AG08396 (cell line): ENCODE measurements around the gene AFDN.
A peak's percentile ranks its signal among the peaks of the same experiment; 100 is the strongest.

ENCODE experiments used
- DNase-seq: peaks from one replicate; pipeline ENCODE4 v3.0.0; 2012; ENCODE audit warnings: low spot score, mixed read lengths

The AFDN gene

DNA sequence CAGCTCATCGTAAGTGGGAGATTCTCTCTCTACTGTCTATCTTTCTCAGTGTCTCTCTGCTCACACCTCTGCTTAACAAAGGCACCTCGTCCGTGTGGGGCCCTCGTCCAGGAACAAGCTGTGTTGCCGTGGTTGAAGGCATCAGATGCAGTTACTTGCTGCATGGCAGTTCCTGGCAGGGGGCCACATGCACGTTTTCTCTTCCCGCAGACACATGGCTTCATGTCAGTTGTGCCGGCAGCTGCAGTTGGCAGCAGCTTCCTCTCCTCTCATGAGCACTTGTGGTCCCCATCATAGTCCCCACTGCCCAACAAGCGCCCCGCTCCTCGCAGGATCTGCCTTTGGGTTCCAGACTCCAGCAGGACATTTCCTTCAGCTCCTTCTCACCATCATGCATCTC, 7.1 kb upstream of the AFDN start:
- DNase-seq: no peak

DNA sequence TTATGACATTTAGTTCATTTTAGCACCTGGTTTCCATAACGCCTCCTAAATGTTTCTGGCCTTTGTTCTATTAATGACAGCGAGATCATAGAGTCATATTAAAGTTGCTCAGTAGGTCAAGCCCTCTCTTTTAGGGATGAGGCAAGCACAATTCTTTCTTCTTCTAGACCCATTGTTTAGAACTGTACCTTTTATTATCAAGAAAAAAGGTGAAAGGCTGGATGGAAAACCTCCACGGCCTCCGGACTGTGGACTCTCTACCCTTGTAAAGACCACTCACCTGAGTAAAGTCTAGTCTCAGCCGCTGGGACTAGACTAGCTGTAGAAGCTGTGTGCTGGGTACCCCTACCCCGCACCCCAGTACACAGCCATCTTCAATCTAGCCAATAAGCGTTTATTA, 6.0 kb upstream of the AFDN start:
- no peak for DNase-seq

DNA sequence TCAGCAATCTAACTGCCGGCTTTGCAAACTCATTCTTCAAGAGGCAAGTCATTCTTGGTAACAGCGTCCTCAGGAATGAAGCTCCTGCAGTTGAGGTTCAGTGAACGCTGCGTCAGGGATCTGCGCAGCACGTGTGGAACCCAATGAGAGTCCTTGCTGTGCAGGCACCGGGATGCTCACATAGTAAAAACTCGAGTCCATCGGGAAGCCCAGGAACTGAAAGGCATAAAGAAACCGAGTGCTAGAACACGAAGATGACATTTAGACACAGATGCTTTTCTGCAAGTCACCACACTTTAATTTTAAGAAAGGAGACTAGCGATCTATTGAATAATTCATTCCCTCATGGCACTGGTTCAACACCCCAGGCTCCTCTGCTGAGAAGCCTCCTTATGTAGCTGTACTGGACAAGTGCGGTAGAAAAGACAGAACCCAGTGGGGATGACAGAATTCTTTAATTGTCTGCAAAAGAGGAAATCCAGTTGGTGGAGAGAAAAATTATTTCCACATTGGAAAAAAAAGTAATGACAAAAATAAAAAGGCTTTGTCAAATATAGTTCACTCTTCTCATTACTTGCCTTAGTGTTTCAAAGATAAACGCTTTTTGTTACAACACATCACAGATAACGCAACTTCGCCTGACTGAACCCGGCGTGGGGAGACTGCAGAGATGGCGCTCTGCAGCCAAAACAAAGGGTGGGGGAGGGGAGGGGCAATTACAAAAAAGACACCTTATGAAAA, 1.9 kb upstream of the AFDN start:
- DNase-seq: peak; percentile 54

DNA sequence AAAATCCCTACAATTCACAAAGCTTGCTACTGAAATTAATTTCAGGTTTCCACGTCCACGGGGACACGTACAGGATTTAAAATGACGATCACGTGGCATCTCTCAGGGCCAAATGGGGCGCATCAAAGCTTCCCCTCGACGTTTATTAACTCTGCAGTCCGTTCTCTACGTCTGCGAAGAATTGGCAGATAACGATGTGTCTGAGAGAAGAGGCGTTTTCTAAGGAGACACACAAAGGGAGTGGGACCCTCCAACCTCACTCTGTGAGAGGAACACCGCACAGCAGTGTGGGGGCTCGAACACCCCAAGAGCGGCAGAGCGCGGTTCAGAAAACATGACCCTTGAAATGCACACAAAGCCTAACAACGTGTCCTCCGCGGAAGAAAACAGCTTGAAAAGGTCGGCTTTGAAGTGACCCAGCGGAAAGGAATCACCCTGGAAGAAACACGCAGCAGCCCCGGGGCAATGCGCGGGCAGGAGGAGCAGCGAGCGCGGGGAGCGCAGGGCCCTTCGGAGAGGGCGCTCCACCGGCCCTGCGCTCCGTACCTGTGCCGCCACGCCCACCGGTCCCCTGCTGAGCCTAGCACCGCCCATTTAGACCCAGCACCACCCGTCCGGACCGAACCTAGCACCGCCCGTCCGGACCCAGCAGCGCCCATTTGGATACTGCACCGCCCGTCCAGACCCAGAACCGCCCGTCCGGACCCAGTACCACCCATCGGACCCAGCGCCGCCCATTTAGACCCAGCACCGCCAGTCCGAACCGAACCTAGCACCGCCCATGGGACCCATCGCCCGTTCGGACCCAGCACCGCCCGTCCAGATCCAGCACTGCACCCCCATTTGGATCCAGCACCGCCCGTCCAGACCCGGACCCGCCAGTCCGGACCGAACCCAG, 1.1 kb upstream of the AFDN start:
- DNase-seq: peak; percentile 72

DNA sequence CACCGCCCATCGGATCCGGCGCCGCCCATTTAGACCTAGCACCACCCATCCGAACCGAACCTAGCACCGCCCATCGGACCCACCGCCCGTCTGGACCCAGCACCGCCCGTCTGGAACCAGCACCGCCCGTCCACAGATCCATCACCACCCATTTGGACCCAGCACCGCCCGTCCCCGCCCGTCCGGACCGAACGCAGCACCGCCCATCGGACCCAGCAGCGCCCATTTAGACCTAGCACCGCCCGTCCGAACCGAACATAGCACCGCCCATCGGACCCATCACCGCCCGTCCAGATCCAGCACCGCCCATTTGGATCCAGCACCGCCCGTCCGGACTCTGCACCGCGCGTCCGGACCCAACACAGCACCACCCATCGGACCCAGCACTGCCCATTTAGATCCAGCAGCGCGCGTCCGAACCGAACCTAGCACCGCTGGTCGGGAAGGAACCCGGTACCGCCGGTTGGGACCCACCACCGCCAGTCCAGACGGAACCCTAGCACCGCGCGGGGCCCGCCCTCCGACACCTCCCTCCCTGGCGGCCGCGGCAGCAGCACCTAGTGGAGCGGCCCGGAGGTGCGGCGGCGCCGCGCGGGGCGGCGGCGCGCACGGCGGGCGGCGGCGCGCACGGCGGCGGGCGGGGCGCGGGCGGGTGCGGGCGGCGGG, 348 bp upstream of the AFDN start:
- DNase-seq: peak; percentile 92

DNA sequence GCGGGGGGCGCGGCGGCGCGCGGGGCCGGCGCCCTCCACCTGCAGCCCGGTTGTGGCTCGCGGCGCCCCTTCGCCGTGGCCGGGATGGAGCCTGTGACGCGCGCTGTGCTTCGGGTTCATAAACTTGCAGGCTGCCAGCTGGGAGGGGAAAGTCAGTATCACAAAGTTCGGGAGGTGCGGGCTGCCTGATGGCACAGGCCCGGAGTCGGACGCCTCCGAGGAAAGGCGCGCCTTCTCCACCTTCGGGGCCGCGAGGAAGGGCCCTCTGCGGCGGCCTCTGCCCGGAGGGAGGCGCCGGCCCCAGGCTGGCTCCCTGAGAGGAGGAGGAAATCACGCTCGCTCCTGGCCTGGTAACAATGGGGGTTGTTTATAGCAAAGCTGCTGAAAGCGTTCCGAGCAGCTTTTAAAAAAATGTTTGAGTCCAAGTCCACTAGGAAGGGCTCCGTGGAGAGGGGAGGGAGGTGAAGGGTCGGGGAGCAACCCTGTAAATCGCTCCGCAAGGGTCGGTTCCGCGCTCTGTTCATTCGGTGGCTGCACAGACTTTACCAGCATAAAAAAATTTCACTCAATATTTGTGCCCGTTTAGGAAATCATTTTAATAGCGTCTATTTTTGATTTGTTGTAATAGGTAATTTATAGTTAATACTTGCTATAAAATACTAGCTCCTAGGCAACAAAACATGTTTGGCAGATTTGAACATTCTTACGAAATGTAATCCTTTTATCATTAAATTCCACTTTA, 1.0 kb downstream of the AFDN start:
- DNase-seq: peak; percentile 61

DNA sequence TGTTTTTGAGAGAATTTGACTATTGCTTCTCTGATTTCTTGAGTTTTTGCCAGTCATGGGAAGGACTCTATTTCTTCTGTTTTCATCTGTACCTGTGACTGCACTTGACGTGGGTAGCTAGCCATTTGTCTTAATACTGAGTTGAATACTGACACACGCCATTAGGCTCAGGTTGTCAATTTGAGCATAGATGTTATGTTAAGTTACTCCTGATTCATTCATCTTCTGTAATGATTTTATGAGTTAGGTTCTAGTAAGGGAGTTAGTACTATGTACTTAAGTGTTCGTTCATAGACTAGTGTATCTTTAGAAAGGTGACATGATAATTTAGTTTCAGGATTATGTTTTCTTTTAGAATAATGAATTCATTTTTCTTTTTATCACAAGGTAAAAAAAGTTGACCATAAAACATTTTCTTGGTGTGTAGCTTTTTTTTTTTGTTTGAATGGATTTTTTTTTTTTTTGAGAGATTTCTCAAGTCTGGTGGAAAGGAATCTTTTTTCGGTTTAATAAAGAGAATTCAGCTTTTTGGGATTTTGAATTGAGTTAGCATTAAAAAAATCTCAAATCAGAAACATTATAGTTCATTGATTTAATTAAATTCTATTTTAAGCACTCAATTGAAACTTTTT, 1.7 kb downstream of the AFDN start:
- DNase-seq: no peak

DNA sequence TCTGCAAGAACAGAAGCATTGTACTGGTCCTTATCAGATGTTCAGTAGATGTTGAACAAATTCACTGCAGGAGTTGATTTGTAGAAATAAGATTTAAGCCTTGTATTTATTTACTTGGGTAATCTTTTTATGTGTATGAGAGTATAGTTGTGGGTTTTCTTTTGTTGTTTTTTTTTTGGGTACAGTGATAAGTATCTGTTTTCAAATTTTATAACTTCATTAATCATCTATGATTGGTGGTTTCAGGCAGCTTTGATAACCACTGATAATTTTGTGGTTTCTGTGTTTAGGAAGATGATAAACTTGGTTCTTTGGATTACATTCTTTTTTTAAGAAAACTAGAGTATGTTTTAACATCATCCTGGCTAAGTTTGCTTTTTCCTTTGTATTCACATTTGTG, 2.8 kb downstream of the AFDN start:
- no peak for DNase-seq

DNA sequence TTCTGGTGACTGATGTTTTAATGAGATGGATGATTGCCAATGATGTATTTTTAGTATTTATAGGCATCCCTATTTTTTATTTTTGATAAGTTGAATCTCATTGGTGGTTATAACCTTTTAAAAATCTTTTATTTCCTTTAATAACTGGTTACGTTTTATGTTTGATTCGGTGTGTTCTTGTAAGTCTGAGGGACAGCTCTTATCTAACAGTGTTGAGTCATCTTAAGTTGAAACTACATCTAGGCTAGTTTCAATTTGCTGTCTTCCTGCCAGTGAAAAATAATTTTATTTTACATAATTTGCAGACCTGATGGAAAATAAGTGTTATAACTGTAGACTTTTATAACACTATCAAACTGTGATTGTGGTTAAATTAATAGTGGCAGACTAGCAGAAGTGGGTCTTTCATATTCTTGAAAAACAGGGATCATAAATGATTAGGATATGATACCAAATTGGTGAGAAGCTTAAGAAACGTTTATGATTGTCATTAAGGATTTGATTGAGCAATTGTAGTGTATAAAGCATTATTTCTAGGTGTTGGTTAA, 4.6 kb downstream of the AFDN start:
- DNase-seq: no peak

DNA sequence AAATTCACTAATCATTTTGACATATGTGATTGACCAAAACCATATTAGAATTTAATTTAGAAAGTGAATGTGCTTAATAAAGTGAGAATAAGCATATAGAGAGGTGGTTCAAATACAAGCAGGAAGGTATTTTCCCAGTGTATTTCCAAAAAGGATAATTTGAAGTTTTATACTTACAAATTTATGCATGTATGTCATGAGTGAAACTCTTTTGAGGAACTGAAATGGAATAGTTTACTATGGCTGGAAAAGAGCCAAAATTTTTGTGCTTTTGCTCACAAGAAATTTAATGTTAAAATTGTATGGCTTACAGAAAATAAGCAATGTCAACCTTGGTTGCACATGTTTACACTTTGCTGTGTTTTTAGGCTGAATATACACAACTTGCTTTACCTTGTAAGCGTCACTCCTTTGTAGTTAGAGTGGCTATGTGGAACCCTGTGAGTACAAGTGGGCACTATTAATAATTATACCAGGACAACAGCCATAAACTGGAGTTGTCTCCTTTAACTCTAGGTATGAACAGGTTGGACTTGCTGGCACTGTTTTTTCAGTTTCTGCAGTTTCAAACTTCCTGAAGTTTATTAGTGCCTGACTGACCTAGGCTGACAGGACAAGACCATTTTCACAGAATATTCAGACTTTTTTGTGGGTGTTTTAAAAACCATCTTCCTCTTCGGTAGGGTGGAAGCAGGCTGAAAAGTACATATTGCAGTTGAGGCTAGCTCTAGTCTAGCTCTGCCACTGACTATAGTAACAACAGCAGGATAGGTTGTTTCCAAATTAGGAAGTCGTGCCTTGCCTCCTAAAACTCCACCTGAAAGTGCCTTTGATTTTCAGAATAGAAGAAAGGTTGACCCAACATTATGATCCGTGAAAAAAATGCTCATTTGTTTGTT, 6.0 kb downstream of the AFDN start:
- DNase-seq: no peak

DNA sequence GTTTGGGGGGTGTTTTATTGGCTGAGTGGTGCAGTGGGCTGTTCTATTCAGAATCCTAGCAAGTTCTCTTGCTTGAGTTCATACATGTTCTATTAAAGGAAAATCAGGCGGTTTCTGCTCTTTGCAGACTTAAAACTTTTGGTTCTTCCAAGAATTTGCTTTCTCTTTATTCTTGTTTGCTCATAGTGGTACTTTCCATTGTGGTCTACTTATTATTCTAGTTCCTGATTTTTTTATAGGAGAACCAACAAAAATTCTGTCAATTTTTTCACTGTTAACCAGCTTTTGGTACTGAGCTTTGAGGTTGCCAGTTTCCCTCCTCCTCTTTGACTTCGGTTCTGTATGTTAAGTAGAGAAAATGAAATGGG, 6.7 kb downstream of the AFDN start:
- no peak for DNase-seq

DNA sequence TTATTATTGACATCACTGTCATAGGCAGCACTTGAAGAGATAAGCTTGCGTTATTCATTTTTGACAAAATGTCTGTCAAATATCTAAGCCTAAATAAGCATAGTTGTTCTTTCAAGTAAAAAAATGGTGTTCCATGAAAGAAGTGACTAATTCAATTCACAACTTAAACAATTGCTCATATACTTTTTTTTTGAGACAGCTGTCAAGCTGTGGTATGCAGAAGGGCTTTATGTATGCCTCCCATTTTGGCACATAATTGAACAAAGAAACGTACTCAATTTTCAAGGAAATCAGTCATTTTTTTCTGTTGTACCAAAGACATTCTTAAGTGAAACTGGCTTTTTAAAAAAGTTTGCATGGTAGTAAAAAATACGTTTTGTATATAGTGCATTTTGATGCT, 8.5 kb downstream of the AFDN start:
- DNase-seq: no peak

DNA sequence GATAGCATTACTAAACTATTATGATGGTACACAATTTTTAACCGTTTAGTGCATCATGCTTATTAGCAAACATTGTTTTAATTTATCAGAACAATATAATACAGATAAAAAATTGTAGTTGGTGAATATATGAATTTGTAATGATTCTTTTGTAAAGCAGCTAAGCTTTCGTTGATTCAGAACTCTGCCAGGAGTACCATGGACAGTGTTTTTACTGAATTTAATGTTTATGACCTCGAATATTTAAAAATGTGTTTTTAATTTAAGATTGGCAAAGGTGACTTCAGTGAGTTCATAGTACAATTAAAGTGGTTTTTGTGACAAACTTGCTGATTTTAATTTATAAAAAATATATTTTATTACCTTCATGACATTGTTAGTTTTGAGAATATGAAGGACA, 10.0 kb downstream of the AFDN start:
- DNase-seq: no peak

DNA sequence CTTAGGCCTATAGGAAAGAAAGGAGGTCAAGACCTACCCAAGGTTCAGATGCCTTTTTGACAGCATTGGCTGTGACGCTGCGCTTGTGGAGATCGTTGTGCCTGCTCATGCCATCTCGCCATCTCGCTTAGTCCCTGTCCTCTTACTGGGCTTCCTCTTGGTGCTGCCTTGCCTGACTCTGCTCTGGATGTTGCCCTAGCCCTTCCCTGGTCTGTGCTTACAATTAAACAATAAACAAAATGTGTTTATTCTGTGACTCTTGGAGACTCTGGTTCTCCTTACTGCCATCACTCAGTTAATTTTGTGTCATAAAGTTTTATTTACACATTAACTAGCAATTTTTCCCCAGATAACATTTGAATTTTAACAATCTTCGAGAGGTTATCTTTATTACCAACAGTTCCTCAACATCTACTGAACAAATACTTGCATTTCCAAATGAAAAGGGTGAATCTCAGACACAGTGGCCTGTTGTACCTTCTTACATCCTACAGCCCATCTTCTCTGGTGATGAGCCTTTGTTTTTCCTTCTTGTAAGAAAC, 11.6 kb downstream of the AFDN start:
- DNase-seq: no peak

DNA sequence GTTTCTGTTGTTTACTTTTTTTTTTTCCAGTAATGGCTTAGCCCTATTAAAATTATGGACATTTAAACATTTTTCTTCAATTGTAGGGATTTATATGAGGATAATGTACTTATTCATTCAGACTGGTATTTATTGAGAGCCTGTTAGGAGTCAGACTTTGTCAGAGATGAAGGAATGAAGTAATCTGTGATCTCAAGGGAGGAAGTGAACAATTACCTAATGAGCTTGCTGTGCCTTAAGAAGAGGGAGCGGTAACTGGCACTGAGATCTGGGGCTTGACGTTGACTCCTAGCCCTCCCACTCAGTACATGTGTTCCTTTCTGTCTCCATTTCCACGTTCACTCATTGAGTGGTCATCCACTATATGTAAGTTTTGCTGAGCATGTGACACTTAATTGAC, 12.6 kb downstream of the AFDN start:
- no peak for DNase-seq

DNA sequence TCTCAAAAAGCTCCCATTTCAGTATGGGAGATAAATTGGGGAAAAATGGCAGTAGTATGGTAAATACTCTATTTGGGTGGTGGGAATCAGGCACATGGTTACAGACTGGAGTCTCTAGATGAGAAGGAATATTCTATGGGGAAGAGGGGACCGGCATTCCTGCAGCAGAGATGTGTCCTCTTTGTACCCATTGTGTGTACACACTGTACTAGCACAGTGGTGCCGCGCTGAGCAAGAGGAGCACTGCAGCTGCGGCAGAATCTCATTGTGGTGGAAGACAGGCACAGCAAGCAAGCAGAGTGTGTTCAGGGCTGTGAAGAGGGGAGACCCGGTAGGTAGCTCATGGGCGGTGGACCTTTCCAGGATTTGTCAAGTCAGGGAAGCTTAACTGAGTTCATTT, 13.0 kb downstream of the AFDN start:
- DNase-seq: no peak

DNA sequence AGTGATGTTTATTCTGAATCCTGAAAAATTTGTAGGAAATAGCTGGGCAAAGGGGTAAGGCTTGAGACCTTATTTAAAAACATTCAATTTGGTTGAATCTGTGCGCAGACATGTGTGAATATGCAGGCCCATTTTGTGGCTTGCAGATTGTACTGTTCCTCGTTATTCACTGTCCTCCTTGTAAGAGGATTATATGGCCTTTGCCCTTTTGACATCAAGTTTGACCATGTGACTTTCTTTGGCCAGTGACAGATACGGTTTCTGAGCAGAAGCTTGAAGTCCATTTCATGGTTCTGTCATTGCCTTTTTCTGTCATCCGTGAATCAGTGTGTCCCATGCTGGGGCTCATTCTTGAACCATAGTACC, 13.4 kb downstream of the AFDN start:
- DNase-seq: no peak

DNA sequence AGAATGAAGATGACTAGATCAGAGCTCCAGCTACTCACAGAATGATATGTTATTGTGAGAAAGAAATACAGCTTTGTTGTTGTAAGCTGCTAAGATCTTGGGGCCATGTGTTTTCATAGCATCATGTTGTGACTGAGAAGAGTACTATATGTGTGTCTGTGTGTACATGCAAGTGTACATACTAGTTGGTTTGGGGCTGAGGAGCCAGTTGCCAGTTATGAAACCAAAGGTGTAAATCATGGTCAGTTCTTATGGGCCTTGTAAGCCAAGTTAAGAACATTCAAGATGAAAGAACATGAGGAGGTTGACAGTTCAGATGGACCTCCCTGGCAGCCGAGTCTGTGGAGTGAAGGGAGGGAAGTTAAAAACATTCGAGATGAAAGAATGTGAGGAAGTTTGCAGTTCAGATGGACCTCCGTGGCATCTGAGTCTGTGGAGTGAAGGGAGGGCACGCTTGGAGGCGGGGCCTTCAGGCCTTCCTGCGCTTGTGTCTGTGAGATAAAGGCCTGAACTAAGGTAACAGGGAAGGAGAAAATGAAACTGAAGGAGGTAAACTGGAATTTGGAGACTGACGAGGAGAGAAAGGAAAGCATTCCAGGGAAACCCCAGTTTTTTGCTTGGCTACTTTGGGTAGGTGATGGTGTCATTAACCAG, 13.9 kb downstream of the AFDN start:
- no peak for DNase-seq

DNA sequence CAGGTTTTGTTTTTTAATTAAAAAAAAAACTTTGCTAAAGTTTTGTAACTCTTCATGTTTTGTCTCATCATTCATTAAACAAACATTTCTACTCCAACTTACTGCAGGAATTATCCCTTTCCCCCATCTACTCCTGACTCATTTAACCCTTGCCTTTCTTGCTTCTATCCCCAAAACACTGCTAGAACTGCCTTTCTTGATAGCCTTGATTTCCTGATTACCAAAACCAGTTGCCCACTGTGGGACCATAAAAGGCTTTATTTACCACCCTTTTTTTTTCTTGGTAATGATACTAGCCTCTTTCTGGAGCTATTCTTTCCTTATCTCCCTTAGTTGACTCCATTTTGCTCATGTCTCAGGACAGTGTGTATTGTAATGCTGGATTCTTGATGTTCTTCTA, 15.3 kb downstream of the AFDN start:
- DNase-seq: no peak

DNA sequence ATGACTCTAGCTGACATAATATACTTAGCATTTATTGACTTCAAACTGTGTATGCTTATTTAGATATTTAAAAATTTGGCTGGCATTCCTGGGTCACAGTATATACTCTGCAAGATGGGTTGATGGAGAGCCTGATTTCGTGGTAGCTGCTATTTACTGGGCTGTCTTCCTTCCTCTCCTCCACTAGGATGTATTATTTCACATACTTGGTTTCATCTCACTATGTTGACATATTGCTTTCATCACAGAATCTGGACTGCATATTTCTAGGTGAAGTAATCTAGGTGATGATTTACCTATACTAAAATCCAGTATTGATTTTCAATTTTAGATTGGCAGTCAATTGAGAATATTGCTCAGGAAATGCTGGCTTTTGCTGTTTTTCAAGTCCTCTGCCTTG, 15.7 kb downstream of the AFDN start:
- no peak for DNase-seq
